ENCODE results near the gene SFXN5.

The SFXN5 gene

DNA sequence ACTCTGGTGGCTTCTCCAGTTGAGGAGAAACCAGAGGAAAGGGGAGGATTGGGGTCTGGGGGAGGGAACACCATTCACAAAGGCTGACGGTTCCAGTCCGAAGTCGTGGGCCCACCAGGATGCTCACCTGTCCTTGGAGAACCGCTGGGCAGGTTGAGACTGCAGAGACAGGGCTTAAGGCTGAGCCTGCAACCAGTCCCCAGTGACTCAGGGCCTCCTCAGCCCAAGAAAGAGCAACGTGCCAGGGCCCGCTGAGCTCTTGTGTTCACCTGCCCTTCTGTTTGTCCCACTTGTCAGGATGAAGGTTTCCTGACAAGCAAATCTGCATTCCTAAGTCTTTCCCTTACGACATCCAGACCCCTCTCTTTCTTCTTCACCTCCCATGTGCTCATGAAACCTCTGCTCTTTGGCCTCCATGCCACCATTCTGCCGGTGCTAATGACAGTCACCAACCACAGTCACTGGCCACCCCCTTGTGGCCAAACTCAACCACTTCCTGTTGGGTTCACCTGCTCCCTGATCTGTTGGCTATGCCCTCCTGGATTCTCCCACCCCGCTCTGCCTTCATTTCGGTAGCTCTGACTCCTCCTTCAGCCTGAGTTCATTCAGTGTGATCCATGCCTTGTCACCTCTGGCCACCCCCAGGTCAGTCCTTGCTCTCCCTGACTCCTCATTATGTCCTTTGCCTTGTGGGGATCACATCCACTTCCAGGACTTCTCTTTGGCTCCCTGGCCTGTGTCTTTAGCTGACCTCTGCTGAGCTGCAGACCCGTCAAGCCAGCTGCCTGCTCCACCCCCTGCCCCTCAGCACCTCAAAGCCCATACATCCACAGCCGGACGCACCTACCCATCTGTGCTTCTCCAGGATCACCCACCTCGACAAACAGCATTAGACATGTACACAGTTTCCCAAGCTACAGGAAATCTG lies 136.6 kb downstream of the SFXN5 start:
- DNase-seq: peak; percentile 4

DNA sequence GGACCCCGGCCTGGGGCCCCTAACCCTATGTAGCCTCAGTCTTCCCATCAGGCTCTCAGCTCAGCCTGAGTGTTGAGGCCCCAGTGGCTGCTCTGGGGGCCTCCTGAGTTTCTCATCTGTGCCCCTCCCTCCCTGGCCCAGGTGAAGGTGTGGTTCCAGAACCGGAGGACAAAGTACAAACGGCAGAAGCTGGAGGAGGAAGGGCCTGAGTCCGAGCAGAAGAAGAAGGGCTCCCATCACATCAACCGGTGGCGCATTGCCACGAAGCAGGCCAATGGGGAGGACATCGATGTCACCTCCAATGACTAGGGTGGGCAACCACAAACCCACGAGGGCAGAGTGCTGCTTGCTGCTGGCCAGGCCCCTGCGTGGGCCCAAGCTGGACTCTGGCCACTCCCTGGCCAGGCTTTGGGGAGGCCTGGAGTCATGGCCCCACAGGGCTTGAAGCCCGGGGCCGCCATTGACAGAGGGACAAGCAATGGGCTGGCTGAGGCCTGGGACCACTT lies 137.8 kb downstream of the SFXN5 start:
- DNase-seq: no peak

DNA sequence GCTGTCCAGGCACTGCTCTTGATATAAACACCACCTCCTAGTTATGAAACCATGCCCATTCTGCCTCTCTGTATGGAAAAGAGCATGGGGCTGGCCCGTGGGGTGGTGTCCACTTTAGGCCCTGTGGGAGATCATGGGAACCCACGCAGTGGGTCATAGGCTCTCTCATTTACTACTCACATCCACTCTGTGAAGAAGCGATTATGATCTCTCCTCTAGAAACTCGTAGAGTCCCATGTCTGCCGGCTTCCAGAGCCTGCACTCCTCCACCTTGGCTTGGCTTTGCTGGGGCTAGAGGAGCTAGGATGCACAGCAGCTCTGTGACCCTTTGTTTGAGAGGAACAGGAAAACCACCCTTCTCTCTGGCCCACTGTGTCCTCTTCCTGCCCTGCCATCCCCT lies 138.3 kb downstream of the SFXN5 start:
- no peak for DNase-seq

DNA sequence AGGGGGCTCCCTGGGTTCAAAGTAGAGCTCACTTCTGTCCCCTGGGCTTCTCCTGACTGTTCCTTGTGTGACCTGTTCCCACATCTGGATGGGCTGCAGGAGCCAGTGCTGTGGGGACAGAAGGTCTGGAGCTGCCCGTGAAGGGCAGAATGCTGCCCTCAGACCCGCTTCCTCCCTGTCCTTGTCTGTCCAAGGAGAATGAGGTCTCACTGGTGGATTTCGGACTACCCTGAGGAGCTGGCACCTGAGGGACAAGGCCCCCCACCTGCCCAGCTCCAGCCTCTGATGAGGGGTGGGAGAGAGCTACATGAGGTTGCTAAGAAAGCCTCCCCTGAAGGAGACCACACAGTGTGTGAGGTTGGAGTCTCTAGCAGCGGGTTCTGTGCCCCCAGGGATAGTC lies 138.7 kb downstream of the SFXN5 start:
- no peak for DNase-seq

DNA sequence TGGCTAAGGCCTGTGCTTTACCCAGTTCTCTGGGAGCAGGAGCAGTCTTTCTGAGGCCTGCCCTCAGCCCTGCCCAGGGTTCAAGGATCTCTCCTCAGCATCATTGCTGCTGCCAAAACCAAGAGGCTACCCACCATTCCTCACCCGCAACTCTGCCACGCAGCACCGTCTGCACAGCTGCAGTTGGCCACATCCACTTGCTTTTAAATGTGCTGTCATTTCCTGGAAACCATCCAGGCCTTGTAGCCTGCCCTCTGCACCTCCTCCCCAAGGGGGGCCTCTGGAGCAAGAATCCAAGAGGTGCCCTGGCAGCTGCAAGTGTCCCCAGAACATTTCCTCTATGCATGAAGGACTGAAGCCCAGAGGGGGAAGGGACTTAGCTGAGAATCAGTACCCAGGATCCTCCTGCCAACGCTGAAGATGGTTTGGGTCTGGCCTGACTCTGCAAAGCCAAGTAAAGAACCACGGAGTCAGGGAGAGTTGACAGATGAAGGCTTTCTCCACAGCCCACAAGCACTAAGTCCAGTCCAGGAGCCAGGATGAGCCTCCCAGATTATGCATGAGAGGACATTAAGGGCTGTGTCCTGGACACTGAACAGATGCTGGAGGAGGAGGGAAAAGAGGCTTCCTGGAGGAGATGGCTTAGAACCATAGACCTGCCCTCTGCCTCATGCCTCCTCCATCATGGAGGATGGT lies 139.3 kb downstream of the SFXN5 start:
- no peak for DNase-seq

DNA sequence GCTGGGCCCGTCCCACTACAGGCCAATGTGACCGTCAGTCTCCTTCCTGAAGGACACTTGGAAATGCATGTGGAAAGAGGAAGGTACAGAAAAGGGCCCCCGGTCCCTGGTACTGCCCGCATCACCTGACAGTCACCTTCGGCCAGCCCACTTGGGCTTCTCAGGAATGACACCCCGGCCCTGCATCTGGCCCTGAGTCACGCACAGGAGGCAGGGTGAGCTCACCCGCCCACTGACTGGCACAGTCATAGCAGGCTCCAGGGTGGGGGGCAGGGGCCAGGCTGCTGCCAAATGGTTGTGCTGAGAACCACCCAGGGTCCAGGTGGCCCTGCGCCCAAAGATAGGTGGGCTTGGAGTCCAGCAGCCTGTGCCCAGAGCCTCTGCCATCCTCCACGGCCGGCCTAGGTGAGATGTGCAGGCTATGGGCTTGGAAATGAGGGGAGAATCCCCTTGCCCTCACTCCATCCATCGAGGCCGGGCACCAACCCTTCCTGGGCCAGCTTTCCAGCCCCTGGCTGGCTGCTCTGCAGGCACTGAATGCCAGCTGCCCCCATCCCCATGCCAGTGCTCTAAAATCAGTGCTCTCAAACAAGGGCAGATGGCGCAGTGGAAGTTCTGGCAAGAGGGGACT lies 140.1 kb downstream of the SFXN5 start:
- DNase-seq: no peak

DNA sequence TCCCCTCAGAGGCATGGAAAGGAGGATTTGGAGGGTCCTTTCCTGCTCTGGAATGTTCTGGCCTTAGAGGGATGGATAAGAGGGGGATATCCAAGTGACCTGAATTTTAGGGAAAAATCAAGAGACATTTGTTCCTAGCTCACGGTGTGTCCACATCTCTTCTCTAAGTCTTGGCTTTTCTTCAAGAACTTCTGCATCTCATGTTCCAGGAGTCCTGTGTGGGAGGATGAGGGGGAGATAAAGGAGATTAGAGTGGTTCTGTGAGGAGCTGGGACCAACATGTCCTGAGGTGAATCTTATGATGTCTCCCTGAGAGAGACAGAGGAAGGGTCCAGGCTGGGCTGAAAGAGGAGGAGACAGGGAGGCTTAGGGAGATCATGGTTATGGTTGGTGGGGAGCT lies 142.5 kb downstream of the SFXN5 start:
- DNase-seq: no peak

DNA sequence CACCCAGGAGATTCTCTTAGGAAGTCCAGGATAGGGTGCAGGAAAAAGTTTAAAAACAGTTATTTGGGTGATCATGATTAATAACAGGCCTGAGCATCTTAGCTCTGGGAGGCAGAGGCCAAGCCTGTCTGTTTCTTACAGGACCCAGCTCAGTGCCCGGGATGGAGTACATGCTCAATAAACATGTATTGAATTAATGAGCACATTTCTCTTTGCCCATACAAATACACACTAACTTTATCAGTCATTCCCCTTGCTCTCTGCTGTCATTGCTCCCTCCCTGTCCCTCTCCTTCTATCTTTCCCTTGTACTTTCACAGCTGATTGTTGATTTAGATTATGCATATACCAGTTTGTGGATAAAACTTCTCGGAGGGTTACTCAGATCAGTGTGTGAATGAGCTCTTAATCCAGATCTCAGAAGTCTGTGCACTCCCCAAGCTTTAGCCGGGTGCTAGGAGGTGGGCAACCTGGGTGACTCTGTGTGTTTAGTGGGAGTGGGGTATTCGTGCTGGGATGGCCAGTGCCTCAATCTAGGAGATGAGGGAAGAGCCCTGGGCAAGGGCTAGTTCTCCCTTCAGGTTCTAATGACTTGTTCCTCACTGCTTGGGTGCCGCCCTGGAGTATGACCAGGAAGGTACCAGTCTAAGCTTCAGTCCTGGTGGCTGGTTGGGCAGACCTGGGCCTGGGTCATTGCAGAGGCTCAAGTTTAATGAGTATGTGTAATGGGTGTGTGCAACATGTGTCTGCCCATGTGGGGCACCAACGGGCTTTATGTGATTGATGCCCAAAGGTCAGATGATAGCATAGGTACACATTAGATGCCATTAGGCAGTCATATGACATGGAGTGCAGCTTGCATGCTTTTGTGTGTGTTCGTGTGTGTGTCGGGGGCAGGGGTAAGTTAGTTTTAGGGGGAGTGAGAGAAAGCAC lies 143.6 kb downstream of the SFXN5 start:
- no peak for DNase-seq

DNA sequence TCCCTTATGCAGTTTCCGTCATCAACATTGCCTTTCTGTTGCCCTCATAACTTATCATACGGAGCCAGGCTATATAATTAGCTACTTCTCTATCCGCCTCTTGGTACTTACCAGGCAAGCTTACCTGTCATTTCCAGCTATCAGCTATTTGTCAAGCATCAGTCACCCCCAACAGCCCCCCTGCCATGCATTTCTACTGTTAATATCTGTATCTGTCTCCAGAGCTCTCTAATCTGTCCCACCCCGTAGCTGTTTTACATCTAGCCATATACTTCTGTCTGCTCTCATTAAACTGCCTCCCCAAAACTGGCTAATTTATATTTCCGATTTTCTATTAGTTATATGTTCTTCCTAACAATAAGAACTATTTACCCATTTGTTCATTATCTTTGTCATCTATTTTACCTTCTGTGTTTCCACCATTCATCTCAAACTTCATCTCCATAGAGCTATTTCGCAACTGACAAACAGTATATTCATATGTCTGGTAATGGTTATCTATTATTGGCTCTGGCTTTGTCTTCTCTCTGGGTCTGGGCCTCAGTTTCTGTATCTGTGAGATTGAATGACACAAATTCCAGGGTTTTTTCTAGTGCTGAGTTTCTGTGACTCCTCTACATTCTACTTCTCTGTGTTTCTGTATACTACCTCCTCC lies 144.6 kb downstream of the SFXN5 start:
- no peak for DNase-seq

DNA sequence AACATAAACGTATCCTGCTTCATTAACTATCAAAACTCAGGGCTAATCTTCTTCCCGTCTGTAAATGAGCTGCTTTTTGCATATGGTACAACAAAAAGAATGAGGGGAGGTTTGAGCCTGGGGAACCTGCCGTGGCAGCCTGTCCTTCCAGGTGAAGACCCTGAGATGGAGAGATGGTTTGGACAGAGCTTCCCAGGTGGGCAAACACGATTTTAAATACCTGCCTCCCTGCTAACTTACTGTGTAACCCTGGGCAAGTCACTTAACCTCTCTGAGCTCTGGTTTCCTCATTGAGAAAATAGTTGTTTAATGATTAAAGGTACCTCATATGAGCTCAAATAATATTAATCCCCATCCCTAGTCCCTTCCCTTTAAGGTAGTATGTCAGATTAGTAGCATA lies 145.1 kb downstream of the SFXN5 start:
- DNase-seq: no peak

DNA sequence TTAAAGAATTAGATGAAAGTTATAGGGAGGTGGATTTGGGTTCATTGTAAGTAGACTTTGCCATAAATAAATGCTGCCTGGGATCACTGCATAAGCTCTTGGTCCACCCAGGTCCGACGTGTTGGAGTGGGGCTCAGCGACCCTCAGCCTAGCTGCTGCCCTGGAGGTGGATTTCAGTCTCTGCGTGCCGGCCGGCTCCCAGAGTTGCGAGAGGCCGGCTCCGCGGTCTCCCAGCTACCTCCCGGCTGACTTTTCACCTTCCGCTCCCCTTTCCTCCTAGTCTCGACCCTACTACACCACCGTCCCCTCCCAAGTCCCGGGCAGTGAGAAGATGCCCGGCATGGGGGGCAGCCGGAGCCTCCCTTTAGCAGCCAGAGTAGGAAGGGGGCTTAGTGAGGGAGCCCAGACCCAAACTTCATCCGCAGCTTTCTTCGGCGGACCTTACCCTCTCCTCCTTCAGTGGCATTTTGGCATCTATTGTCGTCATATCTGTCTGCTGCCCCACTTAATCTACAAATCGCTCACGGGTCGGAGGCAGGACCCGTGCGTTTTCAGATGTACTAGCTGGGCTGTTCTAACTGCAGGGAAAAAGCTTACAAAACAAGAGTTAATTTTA lies 146.1 kb downstream of the SFXN5 start:
- DNase-seq: no peak

DNA sequence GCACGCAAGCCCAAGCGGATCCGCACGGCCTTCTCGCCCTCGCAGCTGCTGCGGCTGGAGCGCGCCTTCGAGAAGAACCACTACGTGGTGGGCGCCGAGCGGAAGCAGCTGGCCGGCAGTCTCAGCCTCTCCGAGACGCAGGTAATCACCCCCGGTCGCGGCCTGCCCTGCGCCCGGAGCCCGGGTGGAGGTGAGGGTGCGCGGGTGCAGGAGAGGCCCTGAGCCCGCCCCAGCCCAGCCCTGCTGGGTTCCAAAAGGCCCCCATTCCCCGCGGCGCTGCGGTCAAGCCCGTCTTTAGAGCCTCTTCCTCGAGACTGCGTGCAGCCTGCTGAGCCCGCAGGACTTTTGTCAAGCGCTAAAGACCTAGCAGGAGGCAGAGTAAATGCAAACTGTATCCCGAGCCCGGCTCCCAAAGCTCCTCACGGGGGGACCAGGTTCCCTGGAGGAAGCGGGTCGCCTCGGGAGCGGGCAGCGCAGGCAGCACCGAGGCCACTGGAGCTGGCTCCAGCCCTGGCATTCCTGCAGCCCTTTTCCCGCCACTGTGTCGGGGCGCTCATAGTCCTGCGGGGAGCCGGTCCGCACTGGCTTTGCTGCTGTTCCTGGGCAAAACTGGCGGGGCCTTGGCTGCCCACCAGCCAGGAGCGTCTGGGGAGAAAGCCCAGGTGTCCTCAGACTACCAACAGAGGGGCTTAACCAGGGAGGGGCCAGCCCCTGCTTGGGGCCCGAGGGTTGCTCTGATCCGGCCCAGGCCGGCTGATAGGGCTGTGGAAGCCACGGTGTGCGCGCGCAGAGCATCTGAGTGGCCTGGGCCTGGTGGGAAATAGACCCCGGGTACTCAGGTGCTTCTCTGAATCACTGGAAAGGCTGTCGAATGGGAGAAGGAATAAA lies 146.9 kb downstream of the SFXN5 start:
- no peak for DNase-seq

DNA sequence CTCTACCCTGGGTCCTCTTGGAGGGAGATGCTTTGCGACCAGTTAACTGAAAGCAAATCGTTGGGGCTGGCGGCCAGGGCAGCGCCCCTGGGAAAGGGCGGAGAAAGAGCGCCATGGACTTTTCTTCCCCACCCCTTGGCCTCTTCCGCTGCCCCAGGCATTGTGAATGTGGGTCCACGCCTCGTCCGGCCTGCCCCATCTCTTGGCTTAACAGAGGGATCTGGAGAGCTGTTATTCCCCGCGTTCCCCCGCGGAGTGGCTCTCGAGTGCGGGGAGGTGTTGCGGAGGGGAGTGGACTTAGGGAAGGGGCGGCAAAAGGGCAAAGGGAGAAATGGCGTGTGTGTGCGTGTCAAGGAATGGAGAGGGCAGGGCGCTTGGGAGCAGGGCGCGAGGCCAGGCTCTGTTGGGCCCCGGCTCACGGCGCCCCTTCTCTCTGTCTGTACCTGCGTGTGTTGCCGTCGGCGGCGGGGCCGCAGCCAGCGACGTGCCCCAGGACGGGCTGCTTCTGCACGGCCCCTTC lies 147.6 kb downstream of the SFXN5 start:
- no peak for DNase-seq

DNA sequence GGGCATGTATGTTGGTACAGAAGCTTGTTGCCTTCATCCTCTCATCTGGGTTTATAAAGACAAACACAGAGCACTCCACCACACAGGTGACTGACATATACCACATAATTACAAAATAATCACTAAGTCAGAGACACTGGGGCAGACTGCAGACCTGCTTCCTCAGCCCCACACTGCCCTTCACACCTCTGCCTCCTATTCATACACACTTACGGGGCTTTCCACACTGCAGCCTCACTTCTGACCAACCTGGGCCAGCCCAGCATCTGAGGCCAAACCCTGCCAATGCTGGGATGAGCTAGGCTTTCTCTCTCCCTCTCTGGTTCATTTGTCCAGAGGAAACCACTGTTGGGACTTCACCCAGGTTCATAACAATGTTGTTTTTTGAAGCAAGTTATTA lies 149.7 kb downstream of the SFXN5 start:
- no peak for DNase-seq

DNA sequence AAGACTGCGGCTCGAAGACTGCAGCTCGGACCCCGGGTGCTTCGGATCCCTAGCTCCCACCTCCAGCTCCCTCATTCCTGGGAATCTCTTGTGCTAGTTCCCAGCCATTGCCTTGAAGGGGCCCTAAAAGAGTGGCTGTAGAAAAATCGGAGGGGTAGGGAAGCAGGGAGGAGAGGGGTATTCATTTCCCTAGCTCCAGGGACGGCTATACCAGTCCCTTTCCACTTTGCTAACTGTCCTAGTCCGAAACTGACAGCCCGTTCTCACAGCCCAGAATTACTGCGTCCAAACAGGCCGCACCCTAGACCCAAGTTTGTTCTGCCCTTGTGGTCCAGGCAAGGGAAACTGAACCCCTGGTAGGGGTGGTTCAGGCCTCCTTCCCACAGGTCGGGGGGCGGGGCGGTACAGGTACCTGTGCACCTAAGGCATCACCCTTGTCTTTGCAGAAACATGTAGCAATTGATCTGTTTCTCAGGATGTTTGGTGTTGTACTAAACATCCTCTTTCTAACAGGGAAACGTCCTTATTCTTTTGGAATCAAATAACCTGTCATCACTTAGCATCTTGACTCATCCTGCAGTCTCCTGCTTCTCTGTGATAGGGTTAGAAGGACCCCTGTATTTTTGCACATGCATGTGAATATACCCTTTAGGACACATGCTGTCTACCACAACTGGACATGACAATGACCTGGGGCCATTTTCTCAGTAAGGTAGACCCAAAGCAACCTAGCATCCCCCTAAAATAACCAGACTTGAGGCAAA lies 150.2 kb downstream of the SFXN5 start:
- no peak for DNase-seq

DNA sequence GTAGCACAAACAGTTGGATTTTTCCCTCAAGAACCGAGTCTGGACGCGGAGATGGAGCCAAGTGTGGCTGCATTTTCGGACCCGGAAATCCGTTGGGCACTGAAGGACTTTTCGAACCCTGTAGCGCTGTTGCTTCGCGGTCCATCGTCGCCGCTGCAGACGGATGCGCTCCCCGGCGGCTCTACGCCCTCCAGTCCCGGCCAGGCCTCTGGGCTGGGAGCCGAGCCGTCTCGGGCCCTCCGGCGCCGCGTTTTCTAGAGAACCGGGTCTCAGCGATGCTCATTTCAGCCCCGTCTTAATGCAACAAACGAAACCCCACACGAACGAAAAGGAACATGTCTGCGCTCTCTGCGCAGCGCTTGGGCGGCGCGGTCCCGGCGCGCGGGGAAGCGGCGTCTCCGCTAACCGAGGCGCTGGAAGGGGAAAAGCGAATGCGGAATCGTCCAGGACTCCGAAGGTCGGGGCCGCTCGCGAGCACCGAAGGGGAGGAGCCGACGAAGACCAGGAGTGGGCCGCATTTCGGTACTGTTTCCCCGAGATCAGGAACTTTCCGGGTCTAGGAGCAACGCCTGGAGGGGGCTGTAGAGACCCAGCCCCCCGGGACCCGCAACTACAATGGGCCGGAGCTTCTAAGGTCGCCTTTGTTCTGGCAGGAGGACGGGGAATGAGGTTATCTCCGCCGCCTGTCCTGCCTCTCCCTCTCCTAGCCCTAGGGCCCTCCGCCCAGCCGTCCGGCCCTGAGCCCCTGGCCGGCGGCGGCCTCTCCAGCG lies 151.0 kb downstream of the SFXN5 start:
- peak; percentile 33 for DNase-seq

DNA sequence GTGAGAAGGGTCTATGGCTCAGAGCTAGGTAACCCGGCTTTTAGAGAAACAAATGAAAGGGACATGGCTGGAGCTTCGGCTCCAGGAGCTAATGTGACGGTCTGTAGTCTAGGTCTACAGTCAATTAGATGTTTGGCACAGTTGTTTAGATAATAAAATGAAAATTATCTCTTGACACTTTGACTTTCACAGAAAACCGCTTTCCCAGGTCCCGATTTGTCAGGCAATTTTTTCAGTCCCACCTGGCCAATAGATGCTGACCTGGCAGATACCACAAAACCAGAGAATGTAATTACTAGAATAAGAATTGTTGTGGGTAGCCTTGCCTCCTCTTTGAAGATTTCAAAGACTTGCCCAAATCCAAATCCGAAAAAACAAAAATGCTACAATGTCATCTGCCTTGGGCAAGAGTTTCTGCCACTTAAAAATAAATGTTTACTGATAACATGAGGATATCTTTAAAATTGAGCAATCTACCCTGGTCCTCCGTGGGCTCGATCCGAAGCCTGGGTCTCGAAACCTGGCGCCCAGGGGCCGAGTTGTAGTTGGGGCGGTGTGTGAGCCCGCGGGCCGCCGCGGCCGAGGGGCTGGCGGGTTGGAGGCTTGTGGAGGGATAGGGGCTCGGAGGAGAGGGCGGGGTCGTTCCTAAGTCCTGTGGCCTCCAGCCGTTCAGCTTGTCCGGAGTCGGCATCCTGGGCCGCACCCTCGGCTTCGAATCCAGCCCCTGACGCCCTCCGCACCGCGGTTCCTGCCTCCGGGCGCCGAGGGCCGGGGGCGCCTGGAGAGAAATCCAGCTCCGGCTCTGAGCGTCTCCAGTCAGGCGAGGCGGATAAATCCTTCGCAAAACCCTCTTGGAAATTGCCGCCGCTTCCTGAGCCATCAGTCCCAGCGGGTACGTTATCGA lies 151.8 kb downstream of the SFXN5 start:
- peak; percentile 35 for DNase-seq

Data from NCI-H1105 treated with DMSO at 0.1 percent for 48 hours (cell line).